Measurements from ENCODE around the gene SEPTIN6. TPM values are rescaled to one million over a fixed set of nuclear protein-coding genes. Genes with fewer than 3 reads are reported as not detected.
A peak's percentile ranks its signal among the peaks of the same experiment; 100 is the strongest.

Gene SEPTIN6
- total RNA-seq (ENCODE audit: unreplicated experiment): 19.8 TPM
- long read RNA-seq, transcript SEPT6-201 (10 exons, 2,693 nt): major isoform, 23 of 29 reads
- long read RNA-seq, partial matches to known transcripts: 4 of 29 reads
- long read RNA-seq, other reads (novel, unspliced or antisense): 0 of 29 reads

GRCh38 chrX:119693040-119693995, at the start of gene SEPTIN6:
Gene SEPTIN6, minus strand, starts transcription at chrX:119693168. Its CDS starts 63 bp downstream, at chrX:119693105.
- DNase-seq (ENCODE audit: low spot score): peak; percentile 54
- no peaks in the 10 kb centered on the region for H3K9me3 Mint-ChIP-seq (ENCODE audit: unreplicated experiment)
- TF ChIP-seq CTCF (IDR thresholded peaks at IDR 0.05; ENCODE audit: unreplicated experiment): no peak
- H3K4me3 Mint-ChIP-seq (ENCODE audit: unreplicated experiment): peak within 1 kb of the TSS; percentile 97
- peaks cover 5% of the 10 kb centered on the region for H3K4me1 Mint-ChIP-seq (ENCODE audit: unreplicated experiment)
- H3K36me3 Mint-ChIP-seq (ENCODE audit: low read depth, unreplicated experiment): no peaks in the 10 kb centered on the region
- peaks cover 5% of the 10 kb centered on the region for H3K27me3 Mint-ChIP-seq (ENCODE audit: unreplicated experiment)
- H3K27ac Mint-ChIP-seq (ENCODE audit: unreplicated experiment): peak within 1 kb of the TSS; percentile 24

- no peak for DNase-seq (ENCODE audit: low spot score)
- Mint-ChIP-seq H3K27ac (ENCODE audit: unreplicated experiment) (no peak overlapping the region), H3K4me3 (ENCODE audit: unreplicated experiment) (no peak overlapping the region), H3K4me1 (ENCODE audit: unreplicated experiment) (no peaks in the 10 kb centered on the region), H3K27me3 (ENCODE audit: unreplicated experiment) (peaks cover 1% of the 10 kb centered on the region), H3K36me3 (ENCODE audit: low read depth, unreplicated experiment) (no peaks in the 10 kb centered on the region), H3K9me3 (ENCODE audit: unreplicated experiment) (no peaks in the 10 kb centered on the region)
- TF ChIP-seq CTCF (IDR thresholded peaks at IDR 0.05; ENCODE audit: unreplicated experiment): no peak
Measured at GRCh38 chrX:119738742-119739141, 45.8 kb upstream of the SEPTIN6 start.

GRCh38 chrX:119736206-119736764, 43.3 kb upstream of the SEPTIN6 start:
- Mint-ChIP-seq H3K27ac (ENCODE audit: unreplicated experiment) (no peak overlapping the region), H3K4me1 (ENCODE audit: unreplicated experiment) (no peaks in the 10 kb centered on the region), H3K9me3 (ENCODE audit: unreplicated experiment) (no peaks in the 10 kb centered on the region), H3K36me3 (ENCODE audit: low read depth, unreplicated experiment) (no peaks in the 10 kb centered on the region), H3K4me3 (ENCODE audit: unreplicated experiment) (no peak overlapping the region), H3K27me3 (ENCODE audit: unreplicated experiment) (no peaks in the 10 kb centered on the region)
- TF ChIP-seq CTCF (IDR thresholded peaks at IDR 0.05; ENCODE audit: unreplicated experiment): no peak
- no peak for DNase-seq (ENCODE audit: low spot score)

- Mint-ChIP-seq H3K27ac (ENCODE audit: unreplicated experiment) (no peak overlapping the region), H3K36me3 (ENCODE audit: low read depth, unreplicated experiment) (no peaks in the 10 kb centered on the region), H3K9me3 (ENCODE audit: unreplicated experiment) (no peaks in the 10 kb centered on the region), H3K27me3 (ENCODE audit: unreplicated experiment) (no peaks in the 10 kb centered on the region), H3K4me1 (ENCODE audit: unreplicated experiment) (no peaks in the 10 kb centered on the region), H3K4me3 (ENCODE audit: unreplicated experiment) (no peak overlapping the region)
- no peak for DNase-seq (ENCODE audit: low spot score)
- no peak for TF ChIP-seq CTCF (IDR thresholded peaks at IDR 0.05; ENCODE audit: unreplicated experiment)
Measured at GRCh38 chrX:119735467-119735866, 42.5 kb upstream of the SEPTIN6 start.

All from endothelial cell (in vitro differentiated cells).